OCI-LY7 (cell line): ENCODE results near the gene SMIM29.
"Not testable (repeated sequence)": the region's sequence is repeated elsewhere in the genome, so short reads cannot be mapped to it uniquely, and the experiment has no call there.

Source experiments
- EZH2phosphoT487 ChIP-seq: fragments of 200-600 bp; sonication (generic); IDR thresholded peaks from 2 replicates; pipeline ENCODE4 v1.6.1; 2018; ENCODE audit warnings: low read depth, borderline replicate concordance, mild to moderate bottlenecking, mixed run types, antibody characterized with exemption, low read length, moderate library complexity, mixed read lengths
- TF ChIP-seq, protein P1 (sequence below): fragments of 200-600 bp; sonication (generic); conservative IDR thresholded peaks from 2 replicates; pipeline ENCODE4 v1.5.1; 2014; ENCODE audit warnings: mild to moderate bottlenecking, antibody characterized with exemption, low read length, moderate library complexity, mixed read lengths

GRCh38 chr6:34245032-34245760 is 3.6 kb downstream of the SMIM29 start:
- TF ChIP-seq, protein P1, sequence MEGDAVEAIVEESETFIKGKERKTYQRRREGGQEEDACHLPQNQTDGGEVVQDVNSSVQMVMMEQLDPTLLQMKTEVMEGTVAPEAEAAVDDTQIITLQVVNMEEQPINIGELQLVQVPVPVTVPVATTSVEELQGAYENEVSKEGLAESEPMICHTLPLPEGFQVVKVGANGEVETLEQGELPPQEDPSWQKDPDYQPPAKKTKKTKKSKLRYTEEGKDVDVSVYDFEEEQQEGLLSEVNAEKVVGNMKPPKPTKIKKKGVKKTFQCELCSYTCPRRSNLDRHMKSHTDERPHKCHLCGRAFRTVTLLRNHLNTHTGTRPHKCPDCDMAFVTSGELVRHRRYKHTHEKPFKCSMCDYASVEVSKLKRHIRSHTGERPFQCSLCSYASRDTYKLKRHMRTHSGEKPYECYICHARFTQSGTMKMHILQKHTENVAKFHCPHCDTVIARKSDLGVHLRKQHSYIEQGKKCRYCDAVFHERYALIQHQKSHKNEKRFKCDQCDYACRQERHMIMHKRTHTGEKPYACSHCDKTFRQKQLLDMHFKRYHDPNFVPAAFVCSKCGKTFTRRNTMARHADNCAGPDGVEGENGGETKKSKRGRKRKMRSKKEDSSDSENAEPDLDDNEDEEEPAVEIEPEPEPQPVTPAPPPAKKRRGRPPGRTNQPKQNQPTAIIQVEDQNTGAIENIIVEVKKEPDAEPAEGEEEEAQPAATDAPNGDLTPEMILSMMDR: not testable (repeated sequence)
- not testable (repeated sequence) for TF ChIP-seq EZH2phosphoT487
